Measurements from ENCODE around the gene IFTAP.

GRCh38 chr11:36699271-36699670 is 105.0 kb downstream of the IFTAP start:
- TF ChIP-seq CBX5 (IDR thresholded peaks at IDR 0.05; ENCODE audit: low read depth) (no peak), EZH2 (IDR thresholded peaks at IDR 0.05; ENCODE audit: borderline replicate concordance, control insufficient read depth, low read depth, low read length) (no peak), ASH2L (IDR thresholded peaks at IDR 0.05; ENCODE audit: borderline replicate concordance, low read depth) (no peak), SIX5 (IDR thresholded peaks at IDR 0.05; ENCODE audit: low read depth, low read length, severe bottlenecking) (no peak), HCFC1 (IDR thresholded peaks at IDR 0.05; ENCODE audit: low read length) (no peak), ZNF217 (IDR thresholded peaks at IDR 0.05) (no peak), POLR2A (IDR thresholded peaks at IDR 0.05; ENCODE audit: low read depth, low read length) (no peak), CTCF (IDR thresholded peaks at IDR 0.05 in 2 of 3, conservative IDR thresholded peaks at IDR 0.05 in 1 of 3; ENCODE audit: control insufficient read depth in 2 of 3, extremely low read depth in 1 of 3, insufficient read depth in 1 of 3, low read depth in 3 of 3, low read length in 3 of 3) (no peak), EP300 (IDR thresholded peaks at IDR 0.05; ENCODE audit: borderline replicate concordance in 1 of 2, control insufficient read depth in 1 of 2, low read depth in 2 of 2, low read length in 2 of 2) (no peak)
